ENCODE results near the gene ZC3H4. TPM values are rescaled to one million over a fixed set of nuclear protein-coding genes. Genes with fewer than 3 reads are reported as not detected.

Gene ZC3H4
- total and polyA plus RNA-seq, 9 of the 15 experiments (the other 6 are each of a cell fraction or from before 2014, with no cell fraction given), result 2.2 to 75.6 (median 18.3) TPM

- no peak for TF ChIP-seq FOXO4 (CRISPR knock-in tag; IDR thresholded peaks at IDR 0.05)
- TF ChIP-seq TFAP4 (CRISPR knock-in tag; IDR thresholded peaks at IDR 0.05; ENCODE audit: borderline replicate concordance), result no peak
- no peak for TF ChIP-seq ILF3 (IDR thresholded peaks at IDR 0.05; ENCODE audit: borderline replicate concordance)
- no peak for TF ChIP-seq RAD51 (IDR thresholded peaks at IDR 0.05; ENCODE audit: borderline replicate concordance, low read depth)
- no peak for TF ChIP-seq NUFIP1 (IDR thresholded peaks at IDR 0.05; ENCODE audit: partially characterized antibody)
- TF ChIP-seq DMBX1 (CRISPR knock-in tag; IDR thresholded peaks at IDR 0.05; ENCODE audit: borderline replicate concordance), result no peak
- TF ChIP-seq OTX1 (CRISPR knock-in tag; IDR thresholded peaks at IDR 0.05), result 0 out of 2 replicates have a peak, but pooled peaks have one; percentile 68
- TF ChIP-seq E2F1 (CRISPR knock-in tag; IDR thresholded peaks at IDR 0.05), result no peak
- no peak for TF ChIP-seq AFF4 (CRISPR knock-in tag; IDR thresholded peaks at IDR 0.05)
- no peak for TF ChIP-seq RNF2 (IDR thresholded peaks at IDR 0.05)
- 0 out of 2 replicates have a peak, but pooled peaks have one; percentile 18 for TF ChIP-seq THRB (CRISPR knock-in tag; conservative IDR thresholded peaks at IDR 0.05)
- no peak for TF ChIP-seq TCF15 (CRISPR knock-in tag; IDR thresholded peaks at IDR 0.05)
- peak; percentile 39; the same call in 1 of the 2 replicates for TF ChIP-seq PHF8 (IDR thresholded peaks at IDR 0.05; ENCODE audit: borderline replicate concordance, low read length)
- no peak for TF ChIP-seq ARHGAP35 (IDR thresholded peaks at IDR 0.05; ENCODE audit: partially characterized antibody)
- TF ChIP-seq IRF2 (CRISPR knock-in tag; IDR thresholded peaks at IDR 0.05), result no peak
- TF ChIP-seq ZZZ3 (IDR thresholded peaks at IDR 0.05), result no peak
- no peak for TF ChIP-seq CBX3 (IDR thresholded peaks at IDR 0.05; ENCODE audit: borderline replicate concordance in 1 of 2, low read length in 2 of 2)
- no peak for TF ChIP-seq MAX (CRISPR knock-in tag; IDR thresholded peaks at IDR 0.05)
These were observed 77.4 kb downstream of the ZC3H4 start (continued) for GRCh38 chr19:47036097-47036651.
